Measurements from ENCODE around the gene MC1R. TPM values are rescaled to one million over a fixed set of nuclear protein-coding genes. Genes with fewer than 3 reads are reported as not detected.

Gene MC1R
- total RNA-seq, 4 donors from 2014 or later = 7.7 to 16.2 (median 11.4) TPM

- TF ChIP-seq POLR2A (IDR thresholded peaks at IDR 0.05) = no peak
- no peak for TF ChIP-seq CTCF (IDR thresholded peaks at IDR 0.05)
- DNase-seq = no peak
- H3K36me3 ChIP-seq = no peaks in the 10 kb centered on the region
- H3K9me3 ChIP-seq = no peaks in the 10 kb centered on the region
- H3K27ac ChIP-seq = no peak overlapping the region
- H3K27me3 ChIP-seq = peaks cover 10% of the 10 kb centered on the region
- 91 to 93% methylated on average over 50 to 52 of the region's 52 CpGs for WGBS, 2 donors
- no peak overlapping the region for H3K4me3 ChIP-seq (replicated peaks in 1 of 3)
- H3K4me1 ChIP-seq = peaks cover 17 to 53% of the 10 kb centered on the region in 2 donors
- intact Hi-C loops (cut with DNase I) = no loop called here
Observed at GRCh38 chr16:89919535-89920406, 1.1 kb downstream of the MC1R start.

GRCh38 chr16:89920723-89921122 is 2.1 kb downstream of the MC1R start:
- intact Hi-C loops (cut with DNase I) = no loop called here
- DNase-seq = no peak
- Histone ChIP-seq H3K27ac (no peak overlapping the region), H3K4me3 (replicated peaks in 1 of 3) (no peak overlapping the region), H3K4me1 (peaks cover 17 to 58% of the 10 kb centered on the region in 2 donors), H3K36me3 (no peaks in the 10 kb centered on the region), H3K9me3 (no peaks in the 10 kb centered on the region), H3K27me3 (peaks cover 10% of the 10 kb centered on the region)
- WGBS, 2 donors = 42 to 43% methylated on average over 6 of the region's 6 CpGs
- TF ChIP-seq CTCF (IDR thresholded peaks at IDR 0.05) (no peak), POLR2A (IDR thresholded peaks at IDR 0.05) (no peak)

- no peak for TF ChIP-seq POLR2A (IDR thresholded peaks at IDR 0.05)
- no peak for DNase-seq
- Histone ChIP-seq H3K4me3 (replicated peaks in 1 of 3) (no peak overlapping the region), H3K27ac (peak overlapping the region in 2 of 3 donors; percentile 82 to 86), H3K9me3 (no peaks in the 10 kb centered on the region), H3K36me3 (no peaks in the 10 kb centered on the region), H3K27me3 (peaks cover 15% of the 10 kb centered on the region), H3K4me1 (peaks cover 17 to 62% of the 10 kb centered on the region in 2 donors)
- intact Hi-C loops (cut with DNase I) = no loop called here
- WGBS, 2 donors = 38 to 46% methylated on average over 12 to 14 of the region's 14 CpGs
Observed at GRCh38 chr16:89921131-89921701, 2.6 kb downstream of the MC1R start.

GRCh38 chr16:89921702-89922476 is 3.2 kb downstream of the MC1R start:
- Histone ChIP-seq H3K4me3 (replicated peaks in 1 of 3) (peak overlapping the region in 1 of 3 donors; percentile 35), H3K27ac (peak overlapping the region; percentile 22 to 86 (median 82)), H3K27me3 (peaks cover 19% of the 10 kb centered on the region), H3K4me1 (peaks cover 17 to 66% of the 10 kb centered on the region in 2 donors), H3K36me3 (no peaks in the 10 kb centered on the region), H3K9me3 (no peaks in the 10 kb centered on the region)
- TF ChIP-seq CTCF (IDR thresholded peaks at IDR 0.05) (no peak), POLR2A (IDR thresholded peaks at IDR 0.05) (peak in 1 of 2 donors; percentile 14)
- intact Hi-C loops (cut with DNase I) = no loop called here
- DNase-seq = peak; percentile 28 to 42
- 9 to 12% methylated on average over 21 to 22 of the region's 22 CpGs for WGBS, 2 donors

GRCh38 chr16:89922477-89922883 is 3.8 kb downstream of the MC1R start:
- Histone ChIP-seq H3K27ac (peak overlapping the region in 2 of 3 donors; percentile 82 to 86), H3K27me3 (peaks cover 21% of the 10 kb centered on the region), H3K4me1 (peaks cover 14 to 63% of the 10 kb centered on the region in 2 donors), H3K9me3 (no peaks in the 10 kb centered on the region), H3K4me3 (replicated peaks in 1 of 3) (peak overlapping the region in 1 of 3 donors; percentile 35), H3K36me3 (no peaks in the 10 kb centered on the region)
- WGBS, 2 donors = 0% methylated on average over 6 to 7 of the region's 31 CpGs
- intact Hi-C loops (cut with DNase I) = no loop called here
- no peak for TF ChIP-seq CTCF (IDR thresholded peaks at IDR 0.05)
- TF ChIP-seq POLR2A (IDR thresholded peaks at IDR 0.05) = no peak
- DNase-seq = peak; percentile 33 to 55
